Mesodermal cell (in vitro differentiated cells): ENCODE measurements around the gene SERPINA5.

ENCODE experiments used
- H3K27ac ChIP-seq: 2 replicates; pipeline ENCODE4 v1.7.0; 2013; ENCODE audit warnings: mild to moderate bottlenecking, low read depth, low read length, moderate library complexity; ENCODE audit not compliant: severe bottlenecking
- H3K36me3 ChIP-seq: 2 replicates; pipeline ENCODE4 v1.7.1; 2013; ENCODE audit warnings: mild to moderate bottlenecking, low read length, moderate library complexity; ENCODE audit not compliant: control insufficient read depth, insufficient read depth
- H3K4me1 ChIP-seq: one replicate; pipeline ENCODE4 v1.7.1; 2013; ENCODE audit warnings: mild to moderate bottlenecking, low read length; ENCODE audit not compliant: insufficient read depth, control insufficient read depth, poor library complexity, severe bottlenecking
- H3K4me3 ChIP-seq: 2 replicates; pipeline ENCODE4 v1.7.0; 2013; ENCODE audit warnings: low read length, control low read depth, mild to moderate bottlenecking; ENCODE audit not compliant: insufficient read depth, poor library complexity, severe bottlenecking; ENCODE audit errors: extremely low read depth
- H3K9me3 ChIP-seq: 2 replicates; pipeline ENCODE4 v1.7.1; 2013; ENCODE audit warnings: mild to moderate bottlenecking, low read length, moderate library complexity; ENCODE audit not compliant: control insufficient read depth
- WGBS, 2 experiments: methylation state at CpG; one replicate each; pipeline ENCODE4 v1.1.5; 2013; ENCODE audit warnings: missing lambda C conversion rate in 2 of 2; ENCODE audit not compliant: insufficient coverage in 2 of 2; 5-methylcytosine and 5-hydroxymethylcytosine counted together

Gene SERPINA5

GRCh38 chr14:94638961-94639817 lies 58.0 kb downstream of the SERPINA5 start:
- peaks cover 6% of the 10 kb centered on the region for H3K4me1 ChIP-seq
- H3K9me3 ChIP-seq: no peaks in the 10 kb centered on the region
- no peaks in the 10 kb centered on the region for H3K36me3 ChIP-seq
- no peak overlapping the region for H3K27ac ChIP-seq
- no peak overlapping the region for H3K4me3 ChIP-seq
- WGBS, 2 experiments: 85 to 97% methylated on average over 6 to 9 of the region's 11 CpGs

- no peaks in the 10 kb centered on the region for H3K36me3 ChIP-seq
- H3K4me1 ChIP-seq: peaks cover 6% of the 10 kb centered on the region
Observed at GRCh38 chr14:94640721-94641631, 59.8 kb downstream of the SERPINA5 start.

DNA sequence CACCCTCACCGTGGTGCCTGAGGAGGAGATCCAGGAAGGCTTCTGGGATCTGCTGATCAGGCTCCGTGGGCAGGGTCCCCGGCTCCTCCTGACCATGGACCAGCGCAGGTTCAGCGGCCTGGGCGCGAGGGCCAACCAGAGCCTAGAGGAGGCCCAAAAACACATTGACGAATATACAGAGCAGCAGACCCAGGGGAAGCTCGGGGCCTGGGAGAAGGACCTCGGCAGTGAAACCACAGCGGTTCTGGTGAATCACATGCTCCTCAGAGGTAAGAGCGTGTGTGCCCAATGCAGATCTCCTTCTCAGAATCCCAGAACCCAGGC lies 60.4 kb downstream of the SERPINA5 start:
- Histone ChIP-seq H3K4me1 (peaks cover 6% of the 10 kb centered on the region), H3K4me3 (no peak overlapping the region), H3K36me3 (no peaks in the 10 kb centered on the region), H3K9me3 (no peaks in the 10 kb centered on the region), H3K27ac (no peak overlapping the region)
- 92 to 98% methylated on average over 11 to 12 of the region's 12 CpGs for WGBS, 2 experiments

More at GRCh38 chr14:94640721-94641631, 59.8 kb downstream of the SERPINA5 start:
- Histone ChIP-seq H3K9me3 (no peaks in the 10 kb centered on the region), H3K27ac (no peak overlapping the region), H3K4me3 (no peak overlapping the region)
- WGBS, 2 experiments: 66 to 88% methylated on average over 4 to 10 of the region's 10 CpGs
